Femur (tissue), 1 donor: ENCODE data around the gene DUSP22.

Source experiments
- DNase-seq: peaks from one replicate; pipeline ENCODE4 v3.0.0-alpha.2; 2017

DUSP22 gene

GRCh38 chr6:297571-298232 is 5.4 kb downstream of the DUSP22 start:
- no peak for DNase-seq

DNA sequence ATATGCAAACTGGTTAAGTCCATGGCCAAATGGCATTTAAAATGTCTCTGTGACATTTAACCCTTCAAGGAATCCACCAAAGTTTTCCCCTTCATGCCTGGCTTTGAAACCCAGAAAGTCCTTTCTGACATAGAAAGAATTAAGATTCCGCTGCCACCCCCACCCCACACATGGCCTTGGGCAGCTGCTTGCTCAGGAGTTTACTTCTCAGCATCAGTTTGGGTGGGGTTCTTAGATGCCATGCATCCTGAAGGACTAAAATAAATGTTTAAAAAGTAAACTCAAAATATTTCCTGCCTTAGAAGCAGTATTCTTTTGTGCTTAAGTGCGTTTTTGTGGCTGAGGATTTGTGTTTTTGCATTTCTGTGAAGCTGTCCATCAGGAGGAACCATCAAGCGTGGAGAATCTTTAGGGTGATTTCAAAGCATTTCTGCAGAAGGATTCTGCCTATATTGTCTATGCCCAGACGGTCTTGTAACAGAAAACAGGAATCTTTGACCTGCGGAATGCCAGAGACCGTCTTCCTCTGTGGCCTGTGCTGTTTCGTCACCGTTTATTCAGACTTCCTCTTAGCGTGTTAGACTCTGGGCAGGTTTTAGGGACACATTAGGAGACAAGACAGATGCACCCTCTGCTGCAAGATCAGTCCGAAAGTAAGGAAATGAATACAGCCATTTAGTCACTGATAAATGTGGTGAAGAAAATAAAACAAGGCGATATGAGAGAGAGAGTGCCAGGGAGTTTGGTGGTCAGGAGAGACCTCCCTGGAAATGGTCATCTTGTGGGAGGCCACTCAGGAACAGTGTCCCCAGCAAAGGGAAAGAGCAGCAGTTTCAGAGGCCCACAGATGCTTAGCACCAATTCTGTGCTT is 6.2 kb downstream of the DUSP22 start:
- DNase-seq, result no peak

GRCh38 chr6:299104-299980 is 7.1 kb downstream of the DUSP22 start:
- no peak for DNase-seq

- no peak for DNase-seq
Observed at GRCh38 chr6:300026-300425, 7.7 kb downstream of the DUSP22 start.

- DNase-seq, result no peak
Observed at GRCh38 chr6:300494-301198, 8.4 kb downstream of the DUSP22 start.

DNA sequence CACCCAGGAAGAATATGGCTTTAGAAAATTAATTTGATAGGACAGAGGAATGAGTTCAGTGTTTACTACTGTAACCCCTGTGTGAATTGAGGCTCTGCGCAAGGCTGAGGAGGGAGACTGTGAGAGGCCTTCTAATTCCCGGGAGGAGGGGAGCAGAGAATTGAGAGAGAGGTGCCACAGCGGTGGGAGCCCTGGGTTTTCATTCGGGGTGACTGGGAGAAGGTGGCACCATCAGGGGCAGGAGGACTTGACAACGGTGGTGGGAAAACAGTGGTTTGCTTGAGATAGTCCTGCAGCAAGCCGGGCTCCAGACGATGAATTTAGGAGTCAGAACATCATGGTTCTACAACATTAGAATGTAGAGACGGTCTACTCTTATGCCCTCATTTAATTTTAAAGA is 9.2 kb downstream of the DUSP22 start:
- DNase-seq, result no peak

GRCh38 chr6:301929-302705 is 9.8 kb downstream of the DUSP22 start:
- no peak for DNase-seq

GRCh38 chr6:302760-303159 is 10.5 kb downstream of the DUSP22 start:
- DNase-seq, result no peak

DNA sequence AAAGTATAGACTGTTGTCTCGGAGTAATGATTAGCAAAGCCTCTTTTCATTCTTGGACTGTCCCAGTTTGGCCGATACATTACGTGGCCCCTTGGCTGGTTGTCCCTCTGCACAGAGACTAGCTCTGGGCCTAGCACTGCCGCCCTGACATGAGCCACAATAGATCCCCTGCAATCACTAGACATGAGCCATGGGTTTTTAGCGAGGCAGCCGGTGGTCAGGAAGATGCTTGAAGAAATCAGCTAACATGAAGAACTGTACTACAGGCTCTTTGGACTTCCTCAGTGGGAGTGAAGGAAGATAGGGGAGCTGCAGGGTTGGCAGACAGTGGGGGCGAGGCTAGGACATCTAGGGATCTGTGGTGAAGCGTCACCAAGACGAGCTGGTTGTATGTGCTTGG is 11.0 kb downstream of the DUSP22 start:
- no peak for DNase-seq

DNA sequence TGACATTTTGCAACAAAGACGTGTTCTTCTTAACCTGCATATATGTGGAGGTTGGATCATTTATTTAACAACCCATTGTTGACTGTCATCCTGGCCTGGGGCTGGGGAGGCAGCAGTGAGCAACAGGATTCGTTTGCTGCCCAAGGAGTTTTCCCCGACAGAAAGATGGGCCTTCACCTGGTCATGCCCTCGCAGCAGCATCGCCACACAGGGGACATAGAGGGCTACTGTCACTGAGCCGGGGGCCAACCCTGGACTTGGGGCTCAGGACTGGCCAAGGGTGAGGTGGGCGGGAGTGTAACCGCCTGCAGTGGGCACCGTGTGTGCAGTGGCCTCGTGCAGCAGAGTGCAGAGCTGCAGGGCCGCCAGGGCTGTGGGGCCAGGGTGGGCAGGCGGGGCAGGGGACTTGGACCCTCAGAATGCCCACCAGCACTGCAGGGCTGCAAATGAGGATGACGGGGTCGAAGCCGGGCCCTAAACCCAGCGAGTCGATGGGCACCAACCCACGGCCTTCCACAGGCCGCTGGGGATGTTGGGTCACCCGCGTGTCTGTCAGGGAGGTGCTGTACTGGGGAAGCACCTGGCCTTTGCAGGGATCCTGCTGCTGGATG is 11.8 kb downstream of the DUSP22 start:
- no peak for DNase-seq

GRCh38 chr6:304833-305370 is 12.6 kb downstream of the DUSP22 start:
- DNase-seq, result no peak

DNA sequence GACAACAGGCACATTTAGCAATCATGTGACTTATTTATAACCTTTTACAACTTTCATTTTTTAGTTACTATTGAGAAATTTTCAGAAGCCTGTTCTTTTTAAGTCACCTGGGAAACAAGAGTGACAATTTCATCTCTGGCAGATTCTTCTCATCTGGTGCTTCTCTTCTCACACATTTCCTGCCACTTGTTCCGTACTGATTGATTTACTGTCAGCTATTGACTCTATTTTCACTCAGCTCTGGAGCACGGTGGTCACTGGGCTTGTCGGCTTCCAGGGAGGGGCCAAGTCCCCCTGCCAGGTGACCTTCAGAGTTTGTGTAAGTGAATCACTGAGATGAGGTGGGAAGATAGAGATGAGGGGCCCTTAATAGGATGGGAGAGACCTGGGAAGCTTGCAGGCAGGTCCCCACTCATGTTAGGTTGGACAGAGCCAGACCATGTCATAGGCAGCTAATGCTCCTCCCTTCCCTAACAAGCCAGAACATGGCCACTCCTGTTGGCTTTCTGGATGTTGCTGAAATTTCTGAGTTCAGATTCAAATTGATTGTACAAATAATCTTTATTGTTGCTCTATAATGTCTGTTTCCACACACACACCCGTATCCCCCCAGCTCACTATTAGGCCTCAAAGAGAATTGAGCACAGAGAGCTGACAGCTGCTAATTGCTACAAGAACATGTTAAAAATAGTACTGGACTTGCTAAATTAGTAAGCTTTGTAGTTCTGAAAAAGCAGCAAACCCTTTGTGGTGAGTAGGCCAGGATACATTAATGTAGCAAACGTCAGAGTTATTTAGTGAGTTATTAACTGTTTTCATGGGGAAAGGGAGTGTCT is 13.3 kb downstream of the DUSP22 start:
- DNase-seq, result no peak

DNA sequence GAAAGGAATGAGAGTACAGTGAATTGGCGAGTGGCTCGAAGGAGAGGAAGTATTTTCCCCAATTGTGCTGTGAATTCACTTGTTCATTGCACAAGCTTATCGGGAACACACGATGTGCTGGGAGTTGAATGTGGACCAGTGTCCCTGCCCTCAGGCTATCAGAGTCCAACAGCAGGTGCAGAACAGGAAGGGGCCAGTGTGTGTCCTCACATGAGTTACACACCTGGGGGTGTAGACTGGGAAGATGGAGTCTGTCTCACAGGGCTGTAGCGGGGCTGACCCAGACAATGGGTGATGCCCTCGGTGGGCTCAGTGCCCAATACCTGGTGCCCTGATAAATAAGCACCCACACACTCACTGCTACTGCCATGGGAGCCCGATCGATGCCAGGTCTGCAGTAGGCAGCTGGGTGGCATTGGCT is 14.4 kb downstream of the DUSP22 start:
- no peak for DNase-seq

- DNase-seq, result no peak
Observed at GRCh38 chr6:307065-307814, 15.0 kb downstream of the DUSP22 start.

DNA sequence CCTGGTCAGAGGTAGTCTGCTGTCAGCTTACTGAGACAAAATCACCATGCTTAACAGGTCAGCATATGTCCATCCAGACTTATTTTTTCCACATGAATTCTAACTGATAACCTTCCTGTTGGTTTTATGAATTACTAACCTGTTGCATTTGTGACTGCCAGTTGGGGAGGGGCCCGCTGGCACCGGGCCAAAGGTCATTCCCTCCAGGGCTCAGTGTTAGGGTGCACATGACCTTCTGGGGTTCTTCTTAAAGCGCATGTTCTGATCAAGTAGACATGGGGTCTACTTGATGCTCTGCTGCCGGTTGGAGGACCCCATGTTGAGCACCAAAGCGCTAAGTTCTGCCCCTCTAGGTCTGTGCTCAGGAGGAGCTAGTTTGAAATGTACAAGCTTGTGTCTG is 15.6 kb downstream of the DUSP22 start:
- no peak for DNase-seq

DNA sequence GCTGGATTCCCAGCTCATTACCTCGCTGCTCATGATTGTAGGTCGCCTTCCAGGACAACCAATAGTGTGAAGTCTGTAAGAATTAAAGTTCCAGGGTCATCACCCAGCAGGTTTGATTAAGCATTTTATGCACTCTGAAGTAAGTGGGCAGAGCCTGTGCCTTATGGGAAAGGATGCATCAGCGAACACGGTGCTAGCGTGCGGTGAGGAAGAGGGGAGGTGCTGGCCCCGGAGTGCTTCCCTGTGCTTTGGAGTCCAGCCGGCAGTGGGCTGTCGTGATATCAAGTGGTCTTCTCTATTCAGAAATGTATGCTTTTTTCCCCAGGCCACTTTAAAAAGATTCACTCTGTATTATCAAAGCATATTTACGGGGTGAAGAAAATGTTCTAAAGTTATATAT is 16.0 kb downstream of the DUSP22 start:
- no peak for DNase-seq

DNA sequence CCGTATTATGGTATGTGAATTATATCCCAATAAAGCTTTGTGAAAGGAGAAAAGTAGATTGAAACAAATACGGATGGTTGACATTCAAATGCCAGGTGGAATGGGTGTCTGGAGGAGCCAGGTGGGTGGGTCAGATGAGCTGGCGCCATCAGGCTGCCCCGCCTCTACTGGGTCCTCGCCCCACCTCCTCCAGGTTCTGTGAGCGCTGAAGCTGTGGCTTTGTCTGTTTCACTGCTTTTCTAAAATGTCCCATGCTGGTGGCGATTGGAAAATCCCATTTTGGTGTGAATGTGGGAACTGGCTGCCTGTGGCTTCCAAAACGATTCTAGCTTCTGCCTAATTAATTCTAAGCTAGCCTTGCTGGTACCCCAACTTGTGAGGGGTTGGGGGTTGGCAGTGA is 16.5 kb downstream of the DUSP22 start:
- no peak for DNase-seq

DNA sequence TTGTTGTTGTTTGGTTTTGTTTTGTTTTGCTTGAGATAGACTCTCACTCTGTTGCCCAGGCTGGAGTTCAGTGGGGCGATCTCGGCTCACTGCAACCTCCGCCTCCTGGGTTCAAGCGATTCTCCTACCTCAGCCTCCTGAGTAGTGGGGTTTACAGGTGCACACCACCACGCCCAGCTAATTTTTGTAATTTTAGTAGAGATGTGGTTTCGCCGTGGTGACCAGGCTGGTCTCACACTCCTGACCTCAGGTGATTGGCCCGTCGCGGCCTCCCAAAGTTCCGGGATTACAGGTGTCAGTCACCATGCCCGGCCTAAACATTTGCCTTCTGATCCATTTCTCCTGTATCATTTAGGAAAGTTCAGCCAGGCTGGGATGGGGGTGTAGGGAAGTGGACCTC is 17.7 kb downstream of the DUSP22 start:
- DNase-seq, result no peak

GRCh38 chr6:310671-311070 is 18.4 kb downstream of the DUSP22 start:
- DNase-seq, result no peak
